Heart left ventricle (tissue), 16 donors: ENCODE measurements around the gene SP140. TPM values are rescaled to one million over a fixed set of nuclear protein-coding genes. Genes with fewer than 3 reads are reported as not detected.

Experiments used
- ATAC-seq, 4 donors: fragments of 200-7000 bp; cut with Tn5 transposase; one replicate each; pipeline ENCODE4 v1.9.1; 2020 to 2022; ENCODE audit warnings: moderate library complexity in 4 of 4, mild to moderate bottlenecking in 3 of 4, moderate number of reproducible peaks in 1 of 4
- DNase-seq, 5 donors: peaks; one replicate each; pipeline ENCODE4 v3.0.0-alpha.2; 2020
- H3K27ac ChIP-seq, 12 donors: fragments of 200-600 bp; sonication (generic) in 4 of 12; one replicate each; pipeline versions ENCODE4 v1.5.0 to v1.8.0; 2016 to 2022; ENCODE audit warnings: mild to moderate bottlenecking in 2 of 12
- H3K27me3 ChIP-seq, 9 donors: fragments of 200-600 bp; sonication (generic) in 2 of 9; one replicate each; pipeline versions ENCODE4 v1.5.1 to v1.8.0; 2016 to 2022; ENCODE audit warnings: mild to moderate bottlenecking in 3 of 9
- H3K36me3 ChIP-seq, 9 donors: fragments of 200-600 bp; sonication (generic) in 2 of 9; one replicate each; pipeline versions ENCODE4 v1.5.0 to v1.8.0; 2018 to 2022; ENCODE audit warnings: mild to moderate bottlenecking in 2 of 9
- H3K4me1 ChIP-seq, 12 donors: fragments of 200-600 bp; sonication (generic) in 4 of 12; one replicate each; pipeline versions ENCODE4 v1.5.0 to v1.8.0; 2016 to 2022; ENCODE audit warnings: mild to moderate bottlenecking in 3 of 12
- H3K4me3 ChIP-seq, 12 donors: fragments of 200-600 bp; sonication (generic) in 4 of 12; one replicate each; pipeline versions ENCODE4 v1.5.0 to v1.8.0; 2017 to 2022; ENCODE audit warnings: mild to moderate bottlenecking in 9 of 12, moderate library complexity in 4 of 12
- H3K9me3 ChIP-seq, 12 donors: fragments of 200-600 bp; sonication (generic) in 4 of 12; one replicate each; pipeline versions ENCODE4 v1.5.0 to v1.8.0; 2016 to 2022; ENCODE audit warnings: mild to moderate bottlenecking in 1 of 12
- CTCF ChIP-seq, 12 donors: fragments of 200-600 bp; sonication (generic) in 4 of 12; IDR thresholded peaks; one replicate each; pipeline versions ENCODE4 v1.5.0 to v1.8.0; 2018 to 2022; ENCODE audit warnings: antibody characterized with exemption in 12 of 12, mild to moderate bottlenecking in 5 of 12
- POLR2A ChIP-seq, 2 donors: fragments of 450-650 bp; IDR thresholded peaks; one replicate each; pipeline ENCODE4 v1.6.1; 2017; ENCODE audit warnings: antibody characterized with exemption in 2 of 2, mild to moderate bottlenecking in 2 of 2, moderate library complexity in 2 of 2
- WGBS, 4 donors: extraction: QIAGEN DNeasy Blood & Tissue Kit in 2 of 4; methylation state at CpG; one replicate each; pipeline versions ENCODE4 v1.1.5 to v1.1.7; 2013 to 2018; 5-methylcytosine and 5-hydroxymethylcytosine counted together
- intact Hi-C, 10 donors: fragments of 100-400 bp; cut with DNase I; formaldehyde crosslinking; loops; one replicate each; pipeline versions ENCODE4 v1.11.1 to v1.14.2; 2022
- long read RNA-seq, 3 donors: library from polyadenylated mRNA; unstranded; transcript quantifications; one replicate each; pipeline ENCODE4 v2.0.0, GENCODE V29; 2020 to 2021
- polyA plus RNA-seq, 2 donors: library from polyadenylated mRNA; stranded (reverse); fragments of 200-250 nt; gene quantifications; one replicate each; pipeline ENCODE4 v1.2.3, GENCODE V29; 2013
- total RNA-seq, 9 donors: library from RNA; depleted of rRNA in 2 of 9; stranded (reverse); fragments of >200 nt in 2 of 9; fragmentation: NEBNext Ultra II Directional in 3 of 9; extraction: Animal tissue kit (Norgen Biotek cat#: 25700) in 3 of 9; gene quantifications; one replicate each; pipeline versions ENCODE4 v1.1.0 to v1.2.4, GENCODE V29; 2016 to 2023
- donor health status: ischemic (EF 13 %, LVEDD 7.1; RV severe dilation, severe dysfunction).
- donor health status: healthy with polysubstance abuse.
- donor health status: DM: no; HTN: yes; CAD: no.
- donor health status: DM: no; HTN: no; CAD: no.
- donor health status: ischemic (EF 25% LVEDD 6.9; RV normal size, moderate dysfunction).
- donor health status: ischemic (EF 25% LVEDD 5.7; RV mildly dilated, moderate dysfunction).
- donor health status: healthy.
- donor health status: DM: yes; HTN: yes; CAD: no.
- donor health status: ischemic (EF 35%, LVEDD 5.7; RV mildly dilated, moderate dysfunction).
- donor health status: nonischemic (EF 11% LVEDD 7.7; RV severe dilation, severe dysfunction).
- donor health status: DM: yes; HTN: yes; CAD: no.
- donor health status: PGD.
- donor health status: ischemic (EF 29% LVEDD 5.4; RV normal size, mild dysfunction).
- donor health status: nonischemic (EF 23%, LVEDD 6.1; RV moderate dilation, normal function).

SP140 gene
- total RNA-seq (1 to 10 TPM in 3 of 9 donors, under 1 TPM in 6; 0.46 to 9.6 (median 0.62) TPM), polyA plus RNA-seq (under 1 TPM; 0.46 to 0.69 TPM)
- long read RNA-seq, donor 1 = 0 reads
- long read RNA-seq, donor 2, partial matches to known transcripts = 0 of 1 reads
- long read RNA-seq, donor 2, other reads (novel, unspliced or antisense) = 1 of 1 reads
- long read RNA-seq, donor 3, partial matches to known transcripts = 1 of 1 reads
- long read RNA-seq, donor 3, other reads (novel, unspliced or antisense) = 0 of 1 reads

GRCh38 chr2:230225486-230225885 lies at the start of gene SP140:
SP140 (plus strand) TSS chr2:230225736; CDS start chr2:230225845, 109 bp downstream.
- WGBS, 4 donors = 69 to 83% (median 79%) methylated on average over 8 of the region's 8 CpGs
- peak within 1 kb of the TSS in 2 of 12 donors; percentile 22 to 86 for H3K27ac ChIP-seq
- H3K9me3 ChIP-seq = peaks cover 0 to 9% (median 4%) of the 10 kb centered on the region in 12 donors
- no peaks in the 10 kb centered on the region for H3K36me3 ChIP-seq
- ATAC-seq (peak; percentile 47 to 82 (median 71)), DNase-seq (peak; percentile 37 to 62 (median 55))
- H3K27me3 ChIP-seq = no peaks in the 10 kb centered on the region
- H3K4me3 ChIP-seq = peak within 1 kb of the TSS in 5 of 12 donors; percentile 13 to 58 (median 33)
- no peak for TF ChIP-seq CTCF (IDR thresholded peaks at IDR 0.05)
- TF ChIP-seq POLR2A (IDR thresholded peaks at IDR 0.05) = no peak
- intact Hi-C loops = loop anchor here in 4 of 10 donors (10.0 kb wide), 4 partner anchors 99 to 229 kb away; partner anchors contain the start of genes SP140L (in 2 of the 4) and SP100 (in 1 of the 4)
- peaks cover 0 to 56% (median 1%) of the 10 kb centered on the region in 12 donors for H3K4me1 ChIP-seq

- no peak for ATAC-seq
- intact Hi-C loops = no loop called here
- TF ChIP-seq CTCF (IDR thresholded peaks at IDR 0.05) = no peak
- TF ChIP-seq POLR2A (IDR thresholded peaks at IDR 0.05) = no peak
- Histone ChIP-seq H3K36me3 (peaks cover 0 to 99% (median 69%) of the 10 kb centered on the region in 9 donors), H3K27ac (no peak overlapping the region), H3K4me3 (no peak overlapping the region), H3K27me3 (no peaks in the 10 kb centered on the region), H3K9me3 (no peaks in the 10 kb centered on the region), H3K4me1 (no peaks in the 10 kb centered on the region)
- no peak for DNase-seq
- WGBS, 4 donors = 75 to 85% (median 81%) methylated on average over 3 of the region's 3 CpGs
Measured at GRCh38 chr2:230176996-230177395, 48.5 kb upstream of the SP140 start.

- H3K9me3 ChIP-seq = no peaks in the 10 kb centered on the region
- no peaks in the 10 kb centered on the region for H3K27me3 ChIP-seq
- DNase-seq (no peak), ATAC-seq (no peak)
- no peak for TF ChIP-seq POLR2A (IDR thresholded peaks at IDR 0.05)
- no peak overlapping the region for H3K4me3 ChIP-seq
- H3K36me3 ChIP-seq = peaks cover 0 to 97% (median 83%) of the 10 kb centered on the region in 9 donors
- intact Hi-C loops = no loop called here
- H3K4me1 ChIP-seq = no peaks in the 10 kb centered on the region
- no peak overlapping the region for H3K27ac ChIP-seq
- WGBS, 4 donors = 83 to 91% (median 88%) methylated on average over 7 of the region's 7 CpGs
Measured at GRCh38 chr2:230178546-230179485, 46.7 kb upstream of the SP140 start.

GRCh38 chr2:230179907-230180306 lies 45.6 kb upstream of the SP140 start:
- H3K27me3 ChIP-seq = no peaks in the 10 kb centered on the region
- no peaks in the 10 kb centered on the region for H3K9me3 ChIP-seq
- no peak overlapping the region for H3K4me3 ChIP-seq
- TF ChIP-seq POLR2A (IDR thresholded peaks at IDR 0.05) = no peak
- no peak for TF ChIP-seq CTCF (IDR thresholded peaks at IDR 0.05)
- no peaks in the 10 kb centered on the region for H3K4me1 ChIP-seq
- peaks cover 0 to 97% (median 85%) of the 10 kb centered on the region in 9 donors for H3K36me3 ChIP-seq
- no peak for ATAC-seq
- intact Hi-C loops = no loop called here
- no peak for DNase-seq
- no peak overlapping the region for H3K27ac ChIP-seq
- 83 to 90% (median 88%) methylated on average over 7 of the region's 7 CpGs for WGBS, 4 donors
